K562 (cell line): ENCODE data around the gene MERTK.

ENCODE experiments used
- HMG20A ChIP-seq: fragments of 450-650 bp; formaldehyde crosslinking; conservative IDR thresholded peaks from 2 replicates; pipeline ENCODE4 v1.4.0; 2020; ENCODE audit warnings: mild to moderate bottlenecking, mixed read lengths
- KDM1A ChIP-seq, 2 experiments: fragments of 450-650 bp; IDR thresholded peaks; 2 replicates each; pipeline ENCODE4 v1.6.1; 2016; ENCODE audit warnings: mild to moderate bottlenecking in 2 of 2
- NR2C2 ChIP-seq, 2 experiments: fragments of 200-800 bp in 1 of 2; sonication (Bioruptor generic) in 1 of 2; sonication (generic) in 1 of 2; formaldehyde crosslinking in 1 of 2; IDR thresholded peaks; 2 replicates each; pipeline versions ENCODE4 v1.6.1 to v1.8.0; 2016 to 2022; ENCODE audit warnings: mild to moderate bottlenecking in 1 of 2, missing compliant biosample characterization in 1 of 2, missing genetic modification characterization in 1 of 2, missing genetic modification reagents in 1 of 2
- POU5F1 ChIP-seq: fragments of 150-350 bp; IDR thresholded peaks from 2 replicates; pipeline ENCODE4 v1.6.1; 2014; ENCODE audit warnings: borderline replicate concordance, low read length, low read depth, mild to moderate bottlenecking; ENCODE audit not compliant: partially characterized antibody
- RAD21 ChIP-seq, 2 experiments: fragments of 250-450 bp in 1 of 2; fragments of 450-650 bp in 1 of 2; sonication (Bioruptor Pico) in 1 of 2; formaldehyde crosslinking in 1 of 2; IDR thresholded peaks in 1 of 2; conservative IDR thresholded peaks in 1 of 2; 2 replicates each; pipeline versions ENCODE4 v1.4.0 to v1.8.0; 2020 to 2022; ENCODE audit warnings: mild to moderate bottlenecking in 2 of 2, moderate library complexity in 1 of 2
- SIRT6 ChIP-seq: IDR thresholded peaks from one replicate; pipeline ENCODE4 v1.6.1; 2012; ENCODE audit warnings: low read depth, mild to moderate bottlenecking, control low read depth, inconsistent platforms, low read length, moderate library complexity
- SP1 ChIP-seq: sonication (generic); formaldehyde crosslinking; IDR thresholded peaks from 2 replicates; pipeline ENCODE4 v1.8.1; 2022; ENCODE audit warnings: mild to moderate bottlenecking, missing genetic modification reagents
- ZKSCAN1 ChIP-seq: fragments of 150-350 bp; IDR thresholded peaks from 2 replicates; pipeline ENCODE4 v1.6.1; 2016; ENCODE audit warnings: low read depth, low read length
- TF ChIP-seq, protein P1 (sequence below), 3 experiments: IDR thresholded peaks in 2 of 3; conservative IDR thresholded peaks in 1 of 3; 2 replicates each; pipeline ENCODE4 v1.5.1; 2011 to 2012; ENCODE audit warnings: low read length in 3 of 3, mild to moderate bottlenecking in 3 of 3, control low read depth in 2 of 3, improper control_type of control experiment in 1 of 3, inconsistent platforms in 1 of 3, low read depth in 1 of 3, mixed read lengths in 1 of 3, moderate library complexity in 1 of 3; ENCODE audit not compliant: insufficient read depth in 2 of 3
- TF ChIP-seq, protein P2 (sequence below): sonication (generic); formaldehyde crosslinking; IDR thresholded peaks from 2 replicates; pipeline ENCODE4 v1.8.1; 2022; ENCODE audit warnings: missing genetic modification reagents

DNA sequence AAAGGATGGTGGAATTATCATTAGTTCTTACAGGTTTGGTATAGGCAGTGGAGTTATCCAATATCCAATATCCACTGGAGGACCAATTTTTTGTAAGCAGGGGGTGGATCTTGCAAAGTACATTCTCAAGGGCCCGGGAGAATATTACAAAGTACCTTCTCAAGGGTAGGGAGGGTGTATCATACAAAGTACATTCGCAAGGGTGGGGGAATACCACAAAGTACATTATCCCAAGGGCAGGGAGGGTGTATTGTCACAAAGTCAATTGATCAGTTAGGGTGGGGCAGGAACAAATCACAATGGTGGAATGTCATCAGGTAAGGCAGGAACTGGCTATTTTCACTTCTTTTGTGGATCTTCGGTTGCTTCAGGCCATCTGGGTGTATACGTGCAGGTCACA, 101.4 kb downstream of the MERTK start:
- no peak for TF ChIP-seq POU5F1
- TF ChIP-seq SP1 (CRISPR knock-in tag) = no peak
- TF ChIP-seq ZKSCAN1 = no peak
- TF ChIP-seq, protein P1, sequence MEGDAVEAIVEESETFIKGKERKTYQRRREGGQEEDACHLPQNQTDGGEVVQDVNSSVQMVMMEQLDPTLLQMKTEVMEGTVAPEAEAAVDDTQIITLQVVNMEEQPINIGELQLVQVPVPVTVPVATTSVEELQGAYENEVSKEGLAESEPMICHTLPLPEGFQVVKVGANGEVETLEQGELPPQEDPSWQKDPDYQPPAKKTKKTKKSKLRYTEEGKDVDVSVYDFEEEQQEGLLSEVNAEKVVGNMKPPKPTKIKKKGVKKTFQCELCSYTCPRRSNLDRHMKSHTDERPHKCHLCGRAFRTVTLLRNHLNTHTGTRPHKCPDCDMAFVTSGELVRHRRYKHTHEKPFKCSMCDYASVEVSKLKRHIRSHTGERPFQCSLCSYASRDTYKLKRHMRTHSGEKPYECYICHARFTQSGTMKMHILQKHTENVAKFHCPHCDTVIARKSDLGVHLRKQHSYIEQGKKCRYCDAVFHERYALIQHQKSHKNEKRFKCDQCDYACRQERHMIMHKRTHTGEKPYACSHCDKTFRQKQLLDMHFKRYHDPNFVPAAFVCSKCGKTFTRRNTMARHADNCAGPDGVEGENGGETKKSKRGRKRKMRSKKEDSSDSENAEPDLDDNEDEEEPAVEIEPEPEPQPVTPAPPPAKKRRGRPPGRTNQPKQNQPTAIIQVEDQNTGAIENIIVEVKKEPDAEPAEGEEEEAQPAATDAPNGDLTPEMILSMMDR (IDR thresholded peaks at IDR 0.05 in 2 of 3, conservative IDR thresholded peaks at IDR 0.05 in 1 of 3; ENCODE audit: insufficient read depth in 2 of 3, low read depth in 1 of 3, low read length in 3 of 3) = no peak
- TF ChIP-seq KDM1A (IDR thresholded peaks at IDR 0.05) = no peak
- TF ChIP-seq, protein P2, sequence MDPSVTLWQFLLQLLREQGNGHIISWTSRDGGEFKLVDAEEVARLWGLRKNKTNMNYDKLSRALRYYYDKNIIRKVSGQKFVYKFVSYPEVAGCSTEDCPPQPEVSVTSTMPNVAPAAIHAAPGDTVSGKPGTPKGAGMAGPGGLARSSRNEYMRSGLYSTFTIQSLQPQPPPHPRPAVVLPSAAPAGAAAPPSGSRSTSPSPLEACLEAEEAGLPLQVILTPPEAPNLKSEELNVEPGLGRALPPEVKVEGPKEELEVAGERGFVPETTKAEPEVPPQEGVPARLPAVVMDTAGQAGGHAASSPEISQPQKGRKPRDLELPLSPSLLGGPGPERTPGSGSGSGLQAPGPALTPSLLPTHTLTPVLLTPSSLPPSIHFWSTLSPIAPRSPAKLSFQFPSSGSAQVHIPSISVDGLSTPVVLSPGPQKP (CRISPR knock-in tag) = no peak
- no peak for TF ChIP-seq RAD21 (CRISPR knock-in tag; conservative IDR thresholded peaks at IDR 0.05 in 1 of 2, IDR thresholded peaks at IDR 0.05 in 1 of 2)
- no peak for TF ChIP-seq NR2C2 (CRISPR knock-in tag; IDR thresholded peaks at IDR 0.05)
- TF ChIP-seq NR2C2 (tag; IDR thresholded peaks at IDR 0.05) = no peak
- no peak for TF ChIP-seq HMG20A (CRISPR knock-in tag)
- no peak for TF ChIP-seq SIRT6
